ENCODE data around the gene TET1.
"Not testable (repeated sequence)": the region's sequence is repeated elsewhere in the genome, so short reads cannot be mapped to it uniquely, and the experiment has no call there.

TET1 gene

DNA sequence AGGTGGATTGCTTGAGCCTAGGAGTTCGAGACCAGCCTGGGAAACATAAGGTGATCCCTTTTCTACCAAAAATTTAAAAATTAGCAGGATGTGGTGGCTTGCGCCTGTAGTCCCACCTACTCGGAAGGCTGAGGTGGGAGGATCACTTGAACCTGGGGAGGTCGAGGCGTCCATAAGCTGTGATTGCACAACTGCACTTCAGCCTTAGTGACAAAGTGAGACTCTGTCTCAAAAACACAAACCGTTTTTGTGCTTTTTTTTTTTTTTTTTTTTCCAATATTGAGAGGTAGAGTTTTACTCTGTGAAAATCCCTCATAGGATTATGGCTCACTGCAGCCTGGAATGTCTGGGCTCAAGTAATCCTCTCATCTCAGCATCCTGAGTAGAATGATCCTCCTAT, 175.0 kb downstream of the TET1 start:
- H3K4me1 ChIP-seq (ENCODE audit: control insufficient read depth, insufficient read depth, low read length), result no peaks in the 10 kb centered on the region
- H3K9me3 ChIP-seq (ENCODE audit: control insufficient read depth in 2 of 2, low read length in 2 of 2), result no peaks in the 10 kb centered on the region
- no peaks in the 10 kb centered on the region for H3K27me3 ChIP-seq (ENCODE audit: control insufficient read depth in 1 of 2, insufficient read depth in 2 of 2, low read length in 2 of 2)
- H3K27ac ChIP-seq (ENCODE audit: low read length), result no peak overlapping the region
- peaks cover 28 to 37% of the 10 kb centered on the region in 2 donors for H3K36me3 ChIP-seq (ENCODE audit: control insufficient read depth in 2 of 2, insufficient read depth in 2 of 2, low read length in 2 of 2)
- H3K9ac ChIP-seq (ENCODE audit: low read length in 2 of 2), result no peak overlapping the region
- no peak overlapping the region for H3K4me3 ChIP-seq (ENCODE audit: low read length in 2 of 2)

DNA sequence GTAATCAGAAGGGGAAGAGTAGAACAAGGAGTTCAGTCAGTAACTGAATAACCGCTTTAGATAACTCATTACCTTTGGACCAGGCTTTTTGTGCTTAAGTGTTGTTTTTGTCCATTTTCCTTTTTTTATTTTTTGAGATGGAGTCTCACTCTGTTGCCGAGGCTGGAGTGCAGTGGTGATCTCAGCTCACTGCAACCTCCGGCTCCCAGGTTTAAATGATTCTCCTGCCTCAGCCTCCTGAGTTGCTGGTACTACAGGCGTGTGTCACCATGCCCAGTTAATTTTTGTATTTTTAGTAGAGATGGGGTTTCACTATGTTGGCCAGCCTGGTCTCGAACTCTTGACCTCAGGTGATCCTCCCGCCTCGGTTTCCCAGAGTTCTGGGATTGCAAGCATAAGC, 175.6 kb downstream of the TET1 start:
- peaks cover 28 to 35% of the 10 kb centered on the region in 2 donors for H3K36me3 ChIP-seq (ENCODE audit: control insufficient read depth in 2 of 2, insufficient read depth in 2 of 2, low read length in 2 of 2)
- H3K4me1 ChIP-seq (ENCODE audit: control insufficient read depth, insufficient read depth, low read length); H3K9me3 ChIP-seq (ENCODE audit: control insufficient read depth in 2 of 2, low read length in 2 of 2); H3K9ac ChIP-seq (ENCODE audit: low read length in 2 of 2); H3K27me3 ChIP-seq (ENCODE audit: control insufficient read depth in 1 of 2, insufficient read depth in 2 of 2, low read length in 2 of 2); H3K4me3 ChIP-seq (ENCODE audit: low read length in 2 of 2); H3K27ac ChIP-seq (ENCODE audit: low read length): not testable (repeated sequence)

DNA sequence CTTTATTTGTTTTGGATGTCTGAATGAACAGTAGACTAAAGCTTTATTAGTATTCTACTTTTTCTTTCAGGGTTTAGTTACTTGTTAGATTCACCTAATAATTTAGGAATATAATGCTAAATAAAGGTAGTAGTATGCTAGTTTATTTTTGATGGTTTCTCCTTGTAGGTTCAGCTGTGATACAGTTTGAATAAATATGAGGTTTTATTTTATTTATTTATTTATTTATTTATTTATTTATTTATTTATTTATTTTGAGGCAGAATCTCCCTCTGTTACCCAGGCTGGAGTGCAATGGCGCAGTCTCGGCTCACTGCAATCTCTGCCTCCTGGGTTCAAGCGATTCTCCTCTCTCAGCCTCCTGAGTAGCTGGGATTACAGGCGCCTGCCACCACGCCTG, 180.5 kb downstream of the TET1 start:
- not testable (repeated sequence) for H3K4me3 ChIP-seq (ENCODE audit: low read length in 2 of 2); H3K27me3 ChIP-seq (ENCODE audit: control insufficient read depth in 1 of 2, insufficient read depth in 2 of 2, low read length in 2 of 2); H3K9me3 ChIP-seq (ENCODE audit: control insufficient read depth in 2 of 2, low read length in 2 of 2); H3K27ac ChIP-seq (ENCODE audit: low read length); H3K4me1 ChIP-seq (ENCODE audit: control insufficient read depth, insufficient read depth, low read length); H3K9ac ChIP-seq (ENCODE audit: low read length in 2 of 2)
- H3K36me3 ChIP-seq (ENCODE audit: control insufficient read depth in 2 of 2, insufficient read depth in 2 of 2, low read length in 2 of 2), result peaks cover 31 to 41% of the 10 kb centered on the region in 2 donors

DNA sequence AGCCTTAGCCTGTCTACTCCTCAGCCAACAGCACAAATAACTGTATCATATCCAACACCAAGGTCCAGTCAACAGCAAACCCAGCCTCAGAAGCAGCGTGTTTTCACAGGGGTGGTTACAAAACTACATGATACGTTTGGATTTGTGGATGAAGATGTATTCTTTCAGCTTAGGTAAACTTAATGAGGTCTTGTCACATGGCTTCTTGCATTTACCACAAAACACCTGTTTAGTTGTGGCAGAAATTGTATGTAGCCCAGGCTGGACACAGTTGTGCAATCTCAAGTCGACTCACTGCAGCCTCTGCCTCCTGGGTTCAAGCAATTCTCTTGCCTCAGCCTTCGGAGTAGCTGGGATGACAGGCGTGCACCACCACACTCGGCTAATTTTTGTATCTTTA, 182.3 kb downstream of the TET1 start:
- Histone ChIP-seq H3K9ac (ENCODE audit: low read length in 2 of 2) (no peak overlapping the region), H3K36me3 (ENCODE audit: control insufficient read depth in 2 of 2, insufficient read depth in 2 of 2, low read length in 2 of 2) (peaks cover 27 to 33% of the 10 kb centered on the region in 2 donors), H3K27ac (ENCODE audit: low read length) (no peak overlapping the region), H3K4me1 (ENCODE audit: control insufficient read depth, insufficient read depth, low read length) (no peaks in the 10 kb centered on the region), H3K4me3 (ENCODE audit: low read length in 2 of 2) (no peak overlapping the region), H3K9me3 (ENCODE audit: control insufficient read depth in 2 of 2, low read length in 2 of 2) (no peaks in the 10 kb centered on the region), H3K27me3 (ENCODE audit: control insufficient read depth in 1 of 2, insufficient read depth in 2 of 2, low read length in 2 of 2) (no peaks in the 10 kb centered on the region)
